HUDEP-2 (cell line): Measurements from ENCODE around the gene HAPLN1.

Experiments used
- DNase-seq, 76 experiments: peaks; one replicate each; lab custom pipeline; 2025; ENCODE audit not compliant: unreplicated experiment in 76 of 76; lab: John Stamatoyannopoulos, UW

Gene HAPLN1

DNA sequence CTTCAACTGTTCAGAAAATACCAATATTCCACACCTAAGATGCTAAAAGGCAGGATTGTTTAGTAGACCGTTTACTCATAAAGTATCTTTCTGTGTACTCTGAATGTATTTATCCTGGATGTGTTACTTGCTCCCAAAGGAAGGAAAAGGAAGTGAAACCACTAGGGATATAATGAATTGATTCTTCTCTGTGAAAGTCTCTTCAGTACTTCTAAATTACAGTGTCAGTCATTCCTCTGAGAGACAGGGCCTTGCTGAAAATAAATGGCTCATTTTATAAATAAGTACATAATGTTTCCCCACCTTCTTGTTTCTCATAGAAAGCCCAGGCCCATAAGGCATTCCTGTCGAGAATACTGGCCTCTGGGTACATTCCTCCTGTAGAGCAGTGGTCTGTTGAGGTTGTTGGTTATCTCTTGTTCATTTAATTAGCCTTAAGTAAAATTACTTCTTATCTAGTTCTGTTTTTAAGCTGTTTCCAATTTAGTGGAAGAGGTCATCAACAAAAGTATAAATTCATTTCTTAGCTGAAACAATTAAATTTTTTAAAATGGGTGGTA, 1.6 kb downstream of the HAPLN1 start:
- DNase-seq: no peak

DNA sequence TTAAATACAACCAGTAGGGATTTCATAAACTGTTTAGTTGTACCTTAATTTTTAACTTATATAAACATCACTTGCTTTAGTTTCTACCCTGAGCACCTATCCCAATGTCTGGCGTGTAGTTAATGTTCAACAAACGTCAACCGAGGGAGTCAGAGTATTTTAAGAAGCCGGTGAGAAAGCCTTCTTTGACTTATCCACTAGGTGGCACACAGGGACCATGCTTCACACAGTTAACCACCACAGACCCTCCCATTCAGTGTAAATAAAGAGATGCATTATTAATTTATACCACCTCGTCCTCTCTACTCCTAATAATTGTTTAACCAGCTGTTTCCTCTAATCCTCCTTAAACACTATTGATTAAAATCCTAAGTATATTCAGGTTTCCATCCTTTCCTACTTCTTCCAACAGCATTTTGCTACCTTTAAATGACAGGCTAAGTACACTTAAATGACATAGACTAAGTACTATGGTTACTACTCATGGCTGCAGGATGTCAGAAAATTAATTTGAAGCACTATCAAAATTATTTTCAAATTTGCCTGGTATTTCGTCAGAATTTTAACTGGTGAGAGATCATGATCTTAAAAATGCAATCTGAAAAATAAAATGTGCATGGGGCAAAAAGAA, 2.3 kb downstream of the HAPLN1 start:
- DNase-seq: peak in 25 of 76 experiments; percentile 1 to 56 (median 12)

DNA sequence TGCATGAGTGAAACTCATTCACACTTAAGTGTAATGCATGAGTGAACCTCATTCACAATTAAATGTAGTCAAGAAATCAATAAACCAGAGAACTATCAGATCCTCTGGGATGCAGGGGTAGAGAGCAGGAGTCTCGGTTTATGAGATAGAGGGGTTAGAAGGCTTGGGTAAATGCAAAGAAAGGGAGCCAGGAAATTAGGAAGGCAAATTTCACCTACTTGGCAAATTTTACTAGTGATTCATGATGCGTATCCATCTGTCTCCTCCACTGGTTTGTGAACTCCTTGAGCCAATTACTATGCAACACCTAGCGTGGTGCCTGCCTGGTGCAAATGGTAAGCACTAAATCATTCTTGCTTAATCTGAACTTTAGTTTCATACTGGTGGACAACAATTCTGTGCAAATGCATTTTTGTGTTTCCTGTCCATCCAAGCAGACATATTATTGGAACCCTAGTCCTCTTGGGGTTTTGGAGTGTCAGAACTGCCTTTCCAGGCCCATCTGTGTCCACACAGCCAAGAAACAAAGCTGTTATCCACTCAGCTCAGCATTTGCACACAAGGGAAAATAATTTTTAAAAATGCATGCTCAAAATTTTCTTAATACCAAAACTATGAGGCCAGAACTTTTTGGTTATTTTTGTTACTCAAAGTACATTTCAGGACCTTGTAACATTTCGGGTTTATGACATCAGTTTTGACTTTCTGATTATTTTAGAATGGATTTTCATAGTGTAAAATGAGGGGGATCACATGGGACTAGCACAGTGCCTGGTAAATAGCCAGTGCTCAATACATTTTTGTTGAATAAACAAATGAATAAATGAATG, 5.2 kb downstream of the HAPLN1 start:
- no peak for DNase-seq

DNA sequence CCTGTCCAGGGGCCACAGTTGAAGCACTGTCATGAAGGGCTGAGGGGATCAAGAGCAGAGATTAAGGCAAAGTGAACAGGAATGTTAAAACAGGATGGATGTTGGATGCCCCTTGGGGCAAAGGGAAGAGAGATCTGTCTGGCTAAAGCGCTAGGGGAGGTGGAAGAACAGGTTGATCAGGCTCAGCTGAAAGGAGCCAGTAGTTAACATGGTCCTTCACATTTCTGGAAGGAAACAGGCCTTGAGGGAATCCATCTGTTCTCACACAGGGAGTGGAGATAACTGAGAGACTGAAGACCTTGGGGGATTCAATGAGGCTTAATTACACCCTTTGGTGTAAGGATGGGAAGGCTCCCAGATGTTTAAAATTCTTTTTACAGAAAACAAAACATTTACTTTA, 5.8 kb downstream of the HAPLN1 start:
- no peak for DNase-seq

DNA sequence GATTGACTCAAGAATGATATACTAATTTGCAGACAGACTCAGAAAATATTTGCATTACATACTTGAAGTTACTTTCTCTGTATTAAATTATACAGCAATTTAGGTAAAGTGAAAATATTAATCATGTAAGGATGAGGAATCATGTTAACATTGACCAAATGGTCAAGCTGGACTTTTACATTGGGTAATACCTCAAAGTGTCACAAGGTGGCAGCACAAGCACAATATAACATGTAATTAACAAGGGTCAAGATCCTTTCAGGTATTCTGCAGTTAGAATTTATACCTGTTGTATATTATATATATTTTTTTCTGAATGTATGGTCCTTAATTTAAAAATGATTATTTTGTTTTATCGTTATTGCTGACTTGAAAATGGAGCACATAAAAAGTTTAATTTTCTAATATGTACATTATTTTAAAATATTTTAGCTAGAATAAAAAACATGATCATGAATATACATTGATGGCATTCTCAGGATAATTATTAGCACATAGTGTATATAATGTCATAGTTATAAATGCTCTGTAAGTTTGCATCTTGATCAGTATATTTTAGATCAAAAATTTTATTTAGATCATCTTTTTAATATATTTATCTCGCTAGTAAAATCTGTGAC, 8.6 kb downstream of the HAPLN1 start:
- peak in 20 of 76 experiments; percentile 1 to 52 (median 14) for DNase-seq

DNA sequence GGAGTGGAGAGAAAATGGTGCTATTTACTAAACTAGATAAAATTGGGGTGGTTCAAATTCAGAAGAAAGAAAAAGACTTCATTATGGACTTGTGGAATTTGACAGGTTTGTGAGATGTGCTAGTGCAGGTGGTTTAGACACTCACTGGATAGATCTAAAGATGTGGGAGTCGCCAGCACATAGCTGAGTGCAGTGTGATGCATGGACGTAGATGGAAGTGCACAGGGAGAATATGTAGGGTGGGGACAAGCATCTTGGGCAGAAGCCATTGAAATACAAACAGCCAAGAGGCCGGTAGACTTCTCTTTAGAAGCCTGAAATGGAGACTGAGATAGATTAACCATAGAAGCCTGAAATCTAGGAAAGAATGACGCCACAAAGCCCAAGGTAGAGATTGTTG, 10.7 kb downstream of the HAPLN1 start:
- no peak for DNase-seq

DNA sequence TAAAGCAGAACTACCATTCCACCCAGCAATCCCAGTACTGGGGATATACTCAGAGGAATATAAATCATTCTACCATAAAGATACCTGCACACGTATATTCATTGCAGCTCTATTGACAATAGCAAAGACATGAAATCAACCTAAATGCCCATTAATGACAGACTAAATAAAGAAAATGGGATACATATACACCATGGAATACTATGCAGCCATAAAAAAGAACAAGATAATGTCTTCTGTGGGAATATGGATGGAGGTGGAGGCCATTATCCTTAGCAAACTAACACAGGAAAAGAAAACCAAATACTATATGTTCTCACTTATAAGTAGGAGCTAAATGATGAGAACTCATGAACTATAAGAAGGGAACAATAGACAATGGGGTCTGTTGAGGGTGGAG, 12.5 kb downstream of the HAPLN1 start:
- DNase-seq: no peak

DNA sequence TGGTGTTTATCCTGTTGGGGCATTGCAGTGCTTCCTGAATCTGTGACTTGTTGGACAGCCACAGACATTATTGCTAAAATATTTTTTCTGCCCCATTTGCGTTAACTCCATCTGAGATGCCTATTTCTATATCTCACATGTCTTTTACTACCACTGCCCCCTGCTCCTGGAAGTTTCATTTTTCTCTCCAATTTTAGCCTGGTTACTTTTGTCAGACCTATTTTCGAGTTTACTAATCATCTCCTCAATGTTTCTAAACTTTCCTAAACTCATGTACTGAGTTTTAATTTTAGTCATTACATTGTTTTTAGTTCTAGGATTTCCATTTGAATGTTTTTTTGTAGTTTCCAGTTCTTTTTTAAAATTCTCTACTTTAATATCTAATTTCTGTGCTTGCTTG, 17.6 kb downstream of the HAPLN1 start:
- DNase-seq: no peak

DNA sequence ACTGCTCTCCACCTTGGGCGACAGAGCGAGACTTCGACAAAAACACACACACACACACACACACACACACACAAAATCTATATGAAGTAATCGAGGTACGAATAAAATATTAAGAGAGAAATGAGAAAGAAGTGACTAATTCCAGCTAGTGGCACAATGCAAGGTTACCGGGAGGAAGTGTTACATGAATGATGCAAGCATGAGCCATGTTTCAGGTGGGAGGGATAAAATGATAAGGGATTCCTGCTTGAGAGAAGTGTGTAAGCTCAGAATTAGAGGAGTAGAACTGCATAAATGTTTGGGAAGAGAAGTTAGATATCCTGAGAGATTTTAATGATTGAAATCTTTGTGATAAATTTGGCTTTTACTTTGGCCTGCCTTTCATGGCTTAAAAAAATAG, 18.8 kb downstream of the HAPLN1 start:
- no peak for DNase-seq

DNA sequence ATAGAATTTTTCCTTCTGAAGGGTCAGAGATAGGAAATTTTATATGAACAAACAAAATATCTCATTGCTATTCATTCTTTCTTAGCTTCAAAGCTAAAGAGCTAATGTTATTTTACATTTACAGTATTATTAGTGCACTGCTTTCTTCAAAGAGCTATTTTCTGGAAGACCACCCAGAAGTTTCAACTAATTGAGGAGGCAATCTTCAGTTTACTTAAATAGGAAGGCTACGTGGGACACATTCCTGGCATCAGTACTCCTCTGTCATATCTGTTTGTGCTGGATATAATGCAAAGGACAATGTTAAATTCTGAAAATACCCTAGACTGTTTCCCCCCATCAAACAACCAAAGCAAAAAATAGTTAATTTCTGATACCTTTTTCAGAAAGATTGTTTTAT, 30.8 kb downstream of the HAPLN1 start:
- no peak for DNase-seq

DNA sequence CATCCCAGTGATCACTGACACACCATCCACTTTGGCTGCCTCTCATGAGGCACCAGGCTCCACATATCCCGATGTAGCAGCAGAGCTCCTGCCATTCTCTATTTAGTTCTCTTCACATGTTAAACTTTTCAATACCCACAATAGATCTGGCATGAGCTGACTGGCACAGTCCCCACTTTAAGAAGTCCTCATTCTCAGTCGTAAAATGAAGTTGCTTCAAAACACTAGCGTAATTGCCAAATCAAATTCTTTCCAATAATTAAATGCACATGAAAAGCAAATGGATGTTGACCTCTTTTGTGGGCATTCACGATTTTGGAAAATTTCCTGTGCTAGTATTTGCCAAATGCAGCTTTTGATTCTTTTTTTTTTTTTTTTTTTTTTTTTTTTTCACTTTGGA, 32.4 kb downstream of the HAPLN1 start:
- DNase-seq: no peak

DNA sequence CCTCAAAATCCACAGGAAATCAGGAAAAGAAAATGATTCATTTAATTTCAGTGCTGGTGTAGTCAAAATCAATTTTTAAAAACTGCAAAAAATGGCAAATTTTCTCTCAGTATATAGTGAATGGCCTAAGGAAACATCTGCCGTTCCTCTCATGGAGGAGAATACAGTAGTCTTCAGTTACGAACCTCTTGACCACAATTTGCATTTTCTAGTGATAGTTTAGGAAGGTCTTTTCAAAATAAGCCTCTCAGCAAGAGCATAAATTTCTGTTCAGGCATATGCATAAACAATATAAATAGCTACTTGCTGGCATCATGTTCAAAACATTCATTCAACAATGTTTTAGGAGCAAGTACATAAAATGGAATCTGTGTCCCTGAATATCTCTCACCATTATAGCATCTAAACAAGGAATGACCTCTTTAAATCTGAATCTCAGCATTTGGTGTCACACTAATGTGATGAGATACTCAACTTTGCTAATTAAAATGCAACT, 33.5 kb downstream of the HAPLN1 start:
- no peak for DNase-seq

DNA sequence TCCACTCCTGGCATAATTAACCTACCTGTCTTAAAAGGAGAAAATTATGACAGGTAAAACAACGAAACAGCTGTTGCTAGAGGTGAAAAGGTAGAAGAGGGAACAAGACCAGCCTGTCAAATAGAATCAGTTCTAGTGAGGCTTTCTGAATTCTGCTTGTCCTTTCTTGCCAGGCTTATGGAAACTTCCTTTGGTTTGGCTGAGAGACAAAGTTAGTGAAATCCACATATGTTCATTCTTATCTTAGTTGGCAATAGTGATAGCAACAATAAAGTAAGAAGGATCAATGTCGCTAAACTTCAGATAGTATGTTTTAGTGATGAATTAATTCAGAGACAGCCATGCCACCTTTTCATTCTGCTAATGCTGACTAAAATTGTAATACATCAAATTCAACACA, 34.4 kb downstream of the HAPLN1 start:
- no peak for DNase-seq

DNA sequence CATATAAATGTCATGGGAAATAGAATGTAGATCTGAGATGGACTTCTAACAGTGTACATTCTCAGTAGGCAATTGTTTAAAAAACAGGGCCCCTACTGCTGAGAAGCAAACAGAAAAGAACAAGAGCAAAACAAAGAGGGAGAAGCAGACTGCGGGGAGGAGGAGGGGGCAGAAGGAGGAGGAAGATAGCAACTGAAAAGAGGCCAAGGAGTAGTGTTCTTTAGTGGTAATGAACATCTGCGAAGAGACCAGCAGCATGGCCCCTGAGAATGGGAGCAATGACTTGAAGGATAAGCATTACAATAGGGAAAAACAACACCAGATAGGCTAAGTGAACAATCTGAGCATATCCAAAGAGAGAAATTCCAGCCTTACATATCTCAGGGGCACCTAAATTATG, 36.8 kb downstream of the HAPLN1 start:
- DNase-seq: no peak

DNA sequence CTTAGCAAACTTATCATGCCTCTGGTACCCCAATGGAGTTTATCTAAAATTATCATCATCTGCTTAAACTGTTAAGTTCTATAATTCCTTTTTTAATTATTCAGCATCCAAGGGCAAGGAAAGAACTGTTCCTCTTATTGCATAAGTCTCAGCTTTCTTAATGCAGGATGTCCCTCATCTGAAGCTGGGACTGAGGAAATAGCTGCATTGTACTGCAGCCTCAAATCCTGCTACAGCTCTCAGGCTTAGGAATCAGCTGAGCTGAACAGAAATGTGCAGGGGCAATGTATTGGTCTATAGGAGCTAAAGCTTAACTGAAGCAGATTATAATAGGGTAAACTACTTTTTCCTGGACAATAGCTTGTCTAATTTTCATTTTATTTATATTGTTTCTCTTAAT, 48.0 kb downstream of the HAPLN1 start:
- no peak for DNase-seq

DNA sequence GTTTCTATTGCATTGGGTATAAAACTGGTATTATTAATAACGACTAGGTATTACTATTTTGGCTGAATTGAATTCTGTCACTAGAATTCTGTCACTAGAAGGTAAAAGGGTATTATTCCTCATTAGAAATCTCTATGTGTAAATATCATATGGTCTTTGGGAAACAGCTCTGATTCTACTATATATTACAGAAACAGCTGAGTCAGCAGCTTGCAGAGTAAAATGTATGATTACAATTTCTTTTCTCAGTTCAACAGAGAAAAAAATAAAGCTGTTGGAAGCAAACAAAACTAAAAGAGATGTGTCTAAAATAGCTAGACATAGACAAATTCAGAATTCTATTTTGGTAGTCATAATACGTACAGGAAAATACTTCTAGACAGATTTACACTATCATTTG, 48.5 kb downstream of the HAPLN1 start:
- DNase-seq: no peak

DNA sequence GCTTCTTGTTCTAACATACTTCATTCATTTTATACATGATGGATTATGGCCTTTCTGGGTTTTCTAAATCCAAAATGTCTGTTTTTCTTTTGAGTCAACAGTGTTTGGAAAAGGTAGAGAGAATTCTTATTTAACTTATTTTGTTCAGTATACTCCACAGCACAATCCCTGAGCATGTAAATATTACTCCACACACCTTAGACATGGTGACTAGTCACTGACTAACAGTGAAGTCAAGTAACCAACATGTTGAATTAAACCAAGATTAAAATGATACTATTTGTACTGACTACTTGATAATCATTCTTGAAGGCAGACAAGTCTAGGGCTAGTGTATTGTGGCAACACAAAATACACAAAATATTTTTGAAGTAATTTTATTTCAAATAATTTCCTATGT, 55.0 kb downstream of the HAPLN1 start:
- DNase-seq: no peak

DNA sequence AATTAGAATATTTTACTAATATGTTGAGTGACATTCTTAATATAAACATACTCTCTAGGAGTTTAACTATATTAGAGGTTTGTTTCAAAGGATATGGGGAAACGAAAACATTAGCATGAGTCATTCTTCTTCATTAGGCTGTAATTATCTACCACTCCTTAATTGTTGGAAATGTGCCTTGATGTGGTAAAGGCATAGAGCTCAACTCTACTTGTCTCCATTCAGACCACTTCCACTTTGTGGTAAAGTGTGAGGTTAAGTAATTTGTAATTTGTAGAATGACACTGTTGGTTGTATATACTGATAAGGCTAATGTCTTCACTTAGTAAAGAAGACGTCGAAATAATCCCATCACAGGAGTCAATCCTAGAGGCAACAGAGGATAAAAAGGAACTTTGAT, 58.1 kb downstream of the HAPLN1 start:
- no peak for DNase-seq

DNA sequence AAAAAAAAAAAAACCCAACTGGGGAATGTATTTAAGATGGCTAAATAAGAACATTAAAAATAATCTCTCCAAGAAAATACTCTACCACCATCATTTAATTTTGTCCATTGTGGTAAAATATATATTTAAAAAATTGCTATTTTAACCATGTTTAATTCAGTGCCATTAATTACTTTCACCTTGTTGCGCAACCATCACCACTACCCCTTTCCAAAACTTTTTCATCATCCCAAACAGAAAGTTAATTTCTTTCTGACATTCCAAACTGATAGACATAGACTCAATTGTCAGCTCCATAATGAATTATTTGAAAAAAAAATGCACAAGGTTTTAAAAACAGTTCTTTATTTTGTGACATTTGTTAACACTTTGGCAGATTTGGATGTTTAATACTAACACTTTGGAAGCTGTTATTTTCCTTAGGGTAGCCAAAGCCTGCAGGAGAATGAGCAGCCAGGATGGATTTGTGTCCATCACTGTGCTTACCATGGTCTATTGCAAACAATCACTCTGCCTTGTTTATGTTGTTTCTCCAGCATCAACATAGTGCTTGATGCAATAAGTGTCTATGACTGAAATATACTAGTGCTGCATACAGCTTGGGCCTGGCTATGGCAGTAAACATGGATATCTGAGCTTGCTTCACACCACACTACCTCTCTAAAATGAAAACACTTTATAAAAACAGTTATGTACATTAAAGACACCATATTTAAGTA, 62.7 kb downstream of the HAPLN1 start:
- no peak for DNase-seq

DNA sequence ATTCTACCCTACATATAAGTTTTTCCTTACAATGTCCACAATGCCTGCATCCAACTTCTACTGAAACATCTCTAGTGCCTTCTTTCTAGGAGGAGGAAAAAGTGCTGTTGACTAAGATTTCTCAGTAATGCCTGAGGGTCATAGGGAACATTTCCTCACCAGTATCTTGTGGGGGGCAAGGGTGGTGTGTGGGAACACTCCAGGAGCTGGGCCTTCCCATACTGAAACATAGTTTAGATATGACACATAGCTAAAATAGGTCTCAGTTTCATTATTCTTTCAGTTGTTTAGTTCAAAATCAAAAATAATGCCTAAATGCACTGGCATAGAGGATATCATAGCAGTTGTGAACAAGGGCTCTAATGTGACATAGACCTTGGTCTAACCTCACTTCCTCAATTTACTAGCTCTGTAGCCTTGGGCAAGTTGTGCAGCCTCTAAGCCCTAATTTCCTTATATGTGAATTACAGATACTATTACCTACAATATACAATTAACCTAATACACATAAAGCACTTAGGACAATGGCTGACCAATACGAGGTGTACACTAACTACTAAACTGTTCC, 66.1 kb downstream of the HAPLN1 start:
- no peak for DNase-seq

DNA sequence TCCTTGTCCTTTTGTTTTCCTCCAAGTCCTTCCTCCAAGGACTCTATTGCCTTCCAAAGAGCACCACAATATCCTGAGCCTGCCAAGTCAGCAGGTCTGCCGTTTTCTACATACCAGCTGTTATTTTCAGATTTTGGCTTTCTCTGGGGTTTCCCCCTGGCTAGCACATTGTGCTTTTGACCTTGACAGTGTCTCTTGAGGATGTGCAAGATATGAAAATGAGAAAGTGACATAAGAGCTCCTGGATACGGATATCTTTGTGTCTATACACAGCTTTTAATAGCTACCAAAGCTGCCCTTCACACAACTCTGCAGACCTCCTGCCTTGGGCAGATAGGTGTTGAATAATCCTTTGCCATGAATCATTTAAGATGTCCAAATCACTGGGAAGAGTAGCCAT, 67.0 kb downstream of the HAPLN1 start:
- no peak for DNase-seq
